Stimulated activated naive CD4-positive, alpha-beta T cell treated with Interleukin-2 at 50 U/mL for 16 hours (primary cell): ENCODE data around the gene TAF9B.
"Not testable (repeated sequence)": the region's sequence is repeated elsewhere in the genome, so short reads cannot be mapped to it uniquely, and the experiment has no call there.

ENCODE experiments used
- DNase-seq: peaks from one replicate; lab custom pipeline; 2025; lab: John Stamatoyannopoulos, UW

Gene TAF9B

DNA sequence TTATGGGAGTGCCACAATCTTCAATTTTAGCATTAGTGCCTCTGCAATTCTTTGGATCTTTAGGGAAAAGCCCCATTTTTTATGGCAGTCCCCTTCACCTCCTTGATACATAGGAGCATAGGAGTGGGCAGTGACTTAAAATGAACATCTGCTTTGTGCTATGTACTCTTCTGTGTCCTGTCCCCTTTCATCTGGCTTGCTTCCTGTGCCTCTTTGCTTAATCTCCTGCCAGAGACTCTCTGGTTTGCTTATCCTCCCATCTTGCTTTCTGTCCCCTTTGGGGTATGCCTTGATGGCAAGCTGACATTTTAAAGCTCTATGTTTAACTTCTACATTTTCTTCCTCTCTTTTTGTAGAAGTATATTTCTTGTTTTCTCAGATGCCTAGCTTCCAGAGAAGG, 23.1 kb downstream of the TAF9B start:
- DNase-seq: no peak

DNA sequence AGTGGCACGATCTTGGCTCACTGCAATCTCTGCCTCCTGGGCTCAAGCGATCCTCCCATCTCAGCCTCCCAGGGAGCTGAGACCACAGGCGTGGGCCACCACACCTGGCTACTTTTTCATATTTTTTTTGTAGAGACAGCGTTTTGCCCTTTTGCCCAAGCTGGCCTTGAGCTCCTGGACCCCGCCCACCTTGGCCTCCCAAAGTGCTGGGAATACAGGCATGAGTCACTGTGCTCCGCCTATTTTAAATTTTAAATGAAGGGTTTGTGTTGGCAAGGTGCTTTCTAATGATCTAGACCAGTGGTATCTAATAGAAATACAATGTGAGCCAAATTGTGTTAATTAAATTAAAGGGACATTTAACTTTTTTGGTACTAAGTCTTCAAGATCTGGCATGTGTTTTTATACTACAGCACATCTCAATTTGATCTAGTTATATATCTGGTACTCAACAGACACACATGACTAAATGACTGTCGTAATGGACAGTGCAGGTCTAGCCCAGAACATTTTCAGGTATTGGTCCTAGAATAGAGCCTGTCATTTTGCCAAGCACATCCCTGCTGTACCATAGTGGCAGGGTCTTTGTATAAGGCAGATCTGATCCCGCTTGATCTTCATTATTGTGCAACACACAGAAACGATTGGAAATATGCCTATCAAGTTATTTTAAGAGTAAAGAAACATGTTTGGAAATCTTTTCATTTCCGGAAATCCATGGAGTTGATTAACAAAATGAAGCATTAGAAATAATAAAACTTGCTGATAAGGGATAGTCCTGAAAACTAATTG, 28.1 kb downstream of the TAF9B start:
- no peak for DNase-seq

DNA sequence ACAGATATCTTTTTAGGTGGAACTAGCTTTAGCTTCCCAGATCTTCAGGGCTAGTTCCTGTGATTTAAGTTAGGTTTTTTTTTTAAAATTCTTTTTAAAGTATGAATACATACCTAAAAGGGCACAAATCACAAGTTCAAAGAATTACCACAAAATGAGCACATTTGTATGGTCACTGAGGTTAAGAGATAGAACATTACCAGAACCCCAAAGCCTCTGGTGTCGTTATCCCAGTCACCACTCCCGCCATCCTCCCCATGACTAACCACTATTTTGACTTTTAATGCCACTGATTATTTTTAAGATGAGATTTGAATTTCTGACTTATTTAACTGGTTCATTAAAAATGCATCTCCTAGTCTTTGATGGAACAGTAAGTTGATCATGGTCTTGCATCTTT, 30.0 kb downstream of the TAF9B start:
- no peak for DNase-seq

DNA sequence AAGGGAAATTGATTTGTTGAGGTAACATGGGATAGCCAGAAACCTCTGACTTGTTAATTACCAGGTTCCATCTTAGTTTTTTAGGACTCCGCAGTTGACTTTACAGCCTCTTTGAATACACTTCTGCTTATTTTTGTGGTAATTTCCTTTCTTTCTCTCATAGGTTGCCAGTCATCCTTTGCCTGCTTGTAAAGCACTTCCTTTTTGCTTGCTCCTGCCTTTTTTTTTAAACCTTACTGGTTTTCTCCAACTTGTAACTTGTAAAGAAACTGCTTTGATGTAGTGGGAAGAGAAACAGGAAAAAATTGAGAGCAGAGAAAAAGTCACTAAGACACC, 32.8 kb downstream of the TAF9B start:
- DNase-seq: no peak

DNA sequence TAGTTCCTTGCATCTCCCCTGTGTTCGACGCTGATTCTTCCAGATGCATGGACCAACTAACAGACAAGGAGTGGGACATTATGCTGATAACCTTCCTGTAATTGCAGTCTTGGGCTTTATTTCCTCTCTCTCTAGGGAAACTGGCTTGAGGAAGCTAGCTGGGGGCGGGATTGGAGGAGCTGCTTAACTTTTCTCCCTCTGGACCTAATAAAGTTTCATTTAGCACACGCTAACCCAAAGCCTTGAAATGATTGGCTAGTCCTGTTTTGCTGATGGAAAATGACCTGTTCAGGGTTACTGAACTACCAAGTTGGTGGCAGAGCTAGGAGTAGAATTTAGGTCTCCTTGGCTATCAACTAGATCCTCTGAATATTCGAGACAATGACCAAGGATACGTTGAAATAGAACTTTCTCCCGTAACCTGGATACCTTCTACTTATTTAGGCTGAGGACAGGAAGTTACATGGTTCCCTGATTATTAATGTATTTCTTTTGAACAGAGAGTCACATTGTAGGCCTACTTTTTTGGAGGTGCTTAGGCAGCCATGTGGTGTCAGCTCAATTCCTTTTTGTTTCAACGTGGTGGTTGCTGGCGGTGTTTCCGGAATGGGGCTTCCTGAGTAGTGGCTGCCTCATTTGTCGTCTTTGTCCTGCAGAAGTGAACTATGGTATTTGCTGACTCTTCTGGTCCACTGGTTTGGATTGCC, 33.4 kb downstream of the TAF9B start:
- DNase-seq: peak; percentile 1

DNA sequence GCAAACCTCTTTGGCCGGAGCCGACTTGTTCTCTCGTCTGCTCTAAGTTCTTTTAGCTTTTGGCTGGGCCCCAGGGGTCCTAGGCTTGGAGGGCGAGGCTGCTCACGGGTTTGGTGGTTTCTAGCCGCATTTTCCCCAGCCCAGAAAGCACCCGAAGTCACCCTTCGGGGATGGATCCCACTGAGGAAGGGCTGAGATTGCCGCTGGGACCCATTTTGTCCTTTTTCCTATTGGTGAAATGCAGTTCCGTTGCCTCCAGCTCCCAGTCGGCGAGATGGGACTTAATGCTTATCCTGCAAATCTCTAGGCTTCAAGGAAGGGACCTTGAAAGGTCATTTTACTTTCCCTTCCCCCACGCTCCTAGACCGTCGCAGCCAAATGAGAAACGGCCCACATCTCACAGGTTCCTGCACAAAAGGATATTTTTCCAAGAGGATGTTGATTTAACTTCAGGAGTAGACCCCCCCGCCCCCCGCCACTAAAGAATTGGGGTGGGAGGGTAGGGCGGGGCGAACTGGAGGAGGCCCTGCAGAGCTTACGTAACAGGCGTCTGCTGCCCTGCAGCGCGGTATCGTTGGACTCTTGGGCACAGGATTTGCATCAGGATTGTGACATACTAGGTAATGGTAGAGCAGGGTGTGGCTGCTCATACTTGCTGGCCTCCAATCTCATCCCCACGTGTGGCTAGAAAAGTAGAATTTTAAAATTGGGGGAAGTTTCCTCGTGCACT, 34.8 kb downstream of the TAF9B start:
- peak; percentile 24 for DNase-seq

DNA sequence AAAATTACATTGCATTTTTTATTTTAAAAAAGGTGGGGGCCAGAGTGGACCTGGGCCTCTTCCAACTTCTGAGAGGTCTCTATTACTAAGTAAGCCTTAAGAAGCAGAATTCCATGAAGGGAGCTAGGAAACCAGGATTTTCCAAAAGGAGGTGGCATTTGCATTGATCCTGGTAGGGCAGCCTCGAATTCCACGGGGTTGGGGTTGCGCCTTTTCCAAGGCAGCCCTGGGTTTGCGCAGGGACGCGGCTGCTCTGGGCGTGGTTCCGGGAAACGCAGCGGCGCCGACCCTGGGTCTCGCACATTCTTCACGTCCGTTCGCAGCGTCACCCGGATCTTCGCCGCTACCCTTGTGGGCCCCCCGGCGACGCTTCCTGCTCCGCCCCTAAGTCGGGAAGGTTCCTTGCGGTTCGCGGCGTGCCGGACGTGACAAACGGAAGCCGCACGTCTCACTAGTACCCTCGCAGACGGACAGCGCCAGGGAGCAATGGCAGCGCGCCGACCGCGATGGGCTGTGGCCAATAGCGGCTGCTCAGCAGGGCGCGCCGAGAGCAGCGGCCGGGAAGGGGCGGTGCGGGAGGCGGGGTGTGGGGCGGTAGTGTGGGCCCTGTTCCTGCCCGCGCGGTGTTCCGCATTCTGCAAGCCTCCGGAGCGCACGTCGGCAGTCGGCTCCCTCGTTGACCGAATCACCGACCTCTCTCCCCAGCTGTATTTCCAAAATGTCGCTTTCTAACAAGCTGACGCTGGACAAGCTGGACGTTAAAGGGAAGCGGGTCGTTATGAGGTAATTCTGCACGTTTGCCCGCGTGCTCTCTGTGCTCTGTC, 35.6 kb downstream of the TAF9B start, which contains the start of gene PGK1:
Gene PGK1, plus strand, starts transcription at position 626 of the 824 bp plus-strand sequence. Its CDS starts 93 bp downstream, at position 719.
- peak; percentile 92 for DNase-seq

DNA sequence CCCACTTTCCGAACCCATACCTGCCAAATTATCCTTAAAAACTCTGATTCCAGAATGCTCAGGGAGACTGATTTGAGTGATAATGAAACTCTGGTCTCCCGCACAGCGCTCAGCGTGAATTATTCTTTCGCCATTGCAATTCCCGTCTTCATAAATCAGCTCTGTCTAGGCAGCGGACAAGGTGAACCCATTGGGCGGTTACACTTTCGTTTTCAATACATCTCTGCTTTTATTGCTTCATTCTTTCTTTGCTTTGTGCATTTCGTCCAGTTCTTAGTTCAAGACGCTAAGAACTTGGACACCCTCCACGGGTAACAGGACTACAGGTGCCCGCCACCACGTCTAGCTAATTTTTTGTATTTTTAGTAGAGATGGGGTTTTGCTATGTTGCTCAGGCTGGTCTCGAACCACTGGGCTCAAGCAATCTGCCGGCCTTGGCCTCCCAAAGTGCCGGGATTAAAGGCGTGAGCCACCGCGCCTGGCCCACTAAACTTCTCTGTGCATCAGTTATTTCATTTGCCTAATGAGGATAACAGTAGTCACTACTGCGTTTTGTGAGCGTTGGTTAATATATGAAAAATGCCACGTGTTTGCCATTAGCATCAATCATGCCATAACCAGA, 36.3 kb downstream of the TAF9B start:
- no peak for DNase-seq

DNA sequence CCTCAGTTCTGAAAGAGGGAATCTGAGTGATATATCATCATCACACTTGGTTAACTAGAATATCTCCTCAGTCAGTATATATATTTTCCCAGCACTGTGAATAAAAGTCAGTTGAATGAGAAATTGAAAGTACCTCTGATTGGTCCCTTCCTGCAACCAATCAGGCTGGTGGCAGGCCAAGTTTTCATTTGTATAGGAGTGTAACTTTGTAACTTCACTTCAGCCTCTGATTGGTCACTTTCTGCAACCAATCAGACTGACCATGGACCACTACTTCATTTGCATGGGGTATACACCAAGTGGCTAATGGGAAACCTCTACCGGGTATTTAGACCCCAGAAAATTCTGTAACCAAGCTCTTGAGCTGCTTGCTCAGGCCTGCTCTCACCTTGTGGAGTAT, 37.4 kb downstream of the TAF9B start:
- no peak for DNase-seq

DNA sequence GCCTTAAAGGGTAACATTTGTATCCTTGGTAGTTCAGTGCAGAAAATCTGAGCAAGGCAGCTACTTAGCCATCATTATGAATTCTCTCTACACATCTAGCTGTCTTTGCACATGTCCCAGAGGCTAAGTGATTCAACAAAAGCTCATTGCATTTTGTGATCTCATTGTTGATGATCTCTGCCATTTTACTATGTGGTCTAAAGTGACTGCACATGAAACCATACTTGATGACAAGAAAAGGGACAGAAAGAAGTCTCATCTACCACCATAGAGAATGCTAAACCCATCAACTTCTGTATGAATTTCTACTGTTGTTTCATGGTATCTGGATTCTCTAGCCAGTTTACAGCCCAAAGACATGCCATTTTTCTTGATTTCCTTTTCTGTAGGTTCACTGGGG, 41.3 kb downstream of the TAF9B start:
- DNase-seq: no peak

DNA sequence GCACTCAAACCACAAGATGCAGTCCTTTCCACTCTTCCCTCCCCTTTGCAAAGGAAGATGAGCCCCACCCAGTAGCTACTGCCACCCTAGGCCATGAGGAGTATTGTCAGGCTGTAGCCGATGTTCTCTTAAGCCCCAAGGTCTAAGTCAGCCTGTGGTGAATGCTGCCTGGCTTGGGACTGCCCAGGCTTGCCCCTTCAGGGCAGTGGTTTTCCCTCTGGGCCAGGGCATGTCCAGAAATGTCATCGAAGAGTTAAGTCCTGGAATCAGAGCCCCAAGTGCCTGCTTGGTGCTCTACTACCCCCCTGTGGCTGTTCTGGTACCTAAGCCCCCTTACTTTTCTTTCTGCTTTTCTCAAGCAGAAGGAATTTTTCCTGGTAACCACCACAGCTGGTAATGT, 47.2 kb downstream of the TAF9B start:
- DNase-seq: no peak

DNA sequence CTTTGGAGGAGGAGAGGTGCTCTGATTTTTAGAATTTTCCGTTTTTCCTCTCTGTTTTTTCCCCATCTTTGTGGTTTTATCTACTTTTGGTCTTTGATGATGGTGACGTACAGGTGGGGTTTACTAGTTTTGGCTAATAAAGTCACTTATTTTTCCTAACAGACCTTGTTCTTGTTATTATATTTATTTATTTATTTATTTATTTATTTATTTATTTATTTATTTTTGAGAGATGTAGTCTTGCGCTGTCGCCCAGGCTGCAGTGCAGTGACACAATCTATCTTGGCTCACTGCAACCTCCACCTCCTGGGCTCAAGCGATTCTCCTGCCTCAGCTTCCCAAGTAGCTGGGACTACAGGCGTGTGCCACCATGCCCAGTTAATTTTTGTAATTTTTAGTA, 58.0 kb downstream of the TAF9B start:
- DNase-seq: not testable (repeated sequence)
